GM19238 (cell line): Measurements from ENCODE around the gene GSTK1.
"Not testable (repeated sequence)": the region's sequence is repeated elsewhere in the genome, so short reads cannot be mapped to it uniquely, and the experiment has no call there.

Source experiments
- DNase-seq: peaks from one replicate; pipeline ENCODE4 v3.0.0; 2011; ENCODE audit warnings: low spot score; ENCODE audit not compliant: insufficient read length

GSTK1 gene

DNA sequence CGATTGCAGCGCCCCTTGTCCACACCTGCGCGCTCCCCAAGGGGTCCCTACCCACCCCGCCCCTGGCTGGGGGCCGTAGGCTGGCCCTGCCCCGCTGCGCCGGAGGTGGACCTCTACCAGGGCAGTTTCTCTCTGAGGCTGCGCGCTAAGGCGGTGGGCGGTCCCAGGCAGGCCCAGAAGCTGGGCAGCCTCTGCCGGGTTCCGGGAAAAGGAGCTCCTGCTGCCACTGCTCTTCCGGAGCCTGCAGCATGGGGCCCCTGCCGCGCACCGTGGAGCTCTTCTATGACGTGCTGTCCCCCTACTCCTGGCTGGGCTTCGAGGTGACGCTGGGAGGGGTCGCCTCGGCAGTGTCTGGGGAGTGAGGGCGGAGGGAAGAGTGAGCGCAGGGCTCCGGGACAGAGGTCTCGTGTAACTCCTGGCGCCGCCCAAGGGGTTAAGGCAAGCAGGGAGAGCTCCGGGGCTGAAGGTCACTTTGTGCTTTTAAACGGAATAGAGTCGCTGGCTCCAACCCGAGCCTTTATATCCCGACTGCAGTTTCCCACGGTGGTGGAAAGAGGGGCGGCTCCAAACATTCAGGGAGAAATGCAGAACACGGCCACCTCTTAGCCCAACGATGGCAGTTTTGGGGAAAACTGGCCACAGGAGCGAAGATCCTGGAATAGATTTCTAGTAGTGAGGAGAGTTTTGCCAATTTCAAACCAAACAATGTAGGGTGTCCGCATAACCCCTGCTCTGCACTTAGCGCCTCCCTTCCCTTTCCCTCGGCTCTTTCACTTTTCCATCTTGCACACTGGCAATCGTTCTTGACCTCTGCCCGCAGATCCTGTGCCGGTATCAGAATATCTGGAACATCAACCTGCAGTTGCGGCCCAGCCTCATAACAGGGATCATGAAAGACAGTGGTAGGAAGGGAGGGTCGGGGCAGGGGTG is at the start of gene GSTK1:
Gene GSTK1, plus strand, starts transcription at position 176 of the 930 bp plus-strand sequence. Its CDS starts 73 bp downstream, at position 249.
- peak; percentile 77 for DNase-seq

DNA sequence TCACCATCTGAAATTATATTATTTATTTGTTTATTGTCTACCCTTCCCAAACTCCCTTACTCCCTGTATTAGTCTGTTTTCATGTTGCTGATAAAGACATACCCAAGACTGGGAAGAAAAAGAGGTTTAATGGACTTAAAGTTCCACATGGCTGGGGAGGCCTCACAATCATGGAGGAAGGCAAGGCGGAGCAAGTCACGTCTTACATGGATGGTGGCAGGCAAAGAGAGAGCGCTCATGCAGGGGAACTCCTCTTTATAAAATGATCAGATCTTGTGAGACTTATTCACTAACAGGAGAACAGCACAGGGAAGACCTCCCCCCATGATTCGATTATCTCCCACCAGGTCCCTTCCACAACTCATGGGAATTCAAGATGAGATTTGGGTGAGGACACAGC is 49.8 kb upstream of the GSTK1 start:
- DNase-seq = not testable (repeated sequence)

GRCh38 chr7:143214789-143215679 is 48.2 kb upstream of the GSTK1 start:
- peak; percentile 46 for DNase-seq

- DNase-seq = no peak
These were observed 47.1 kb upstream of the GSTK1 start for GRCh38 chr7:143216151-143216550.

DNA sequence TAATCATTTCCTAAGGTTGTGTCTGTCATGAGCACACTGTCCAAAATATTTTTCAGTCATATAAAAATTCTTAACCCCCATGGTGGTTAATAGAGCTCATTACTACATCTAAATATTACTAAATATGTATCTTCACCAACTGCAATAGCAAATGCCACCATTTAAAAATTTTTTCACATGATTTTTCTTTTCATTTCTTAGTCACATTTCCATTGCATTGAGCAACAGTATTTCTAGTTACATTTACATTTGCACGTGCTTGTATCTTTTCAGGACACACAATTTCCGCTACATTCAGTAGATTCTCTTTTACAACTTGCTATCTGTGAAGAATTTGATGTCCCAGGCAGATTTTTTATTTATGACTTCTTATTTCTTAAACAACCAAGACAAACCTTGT is 46.6 kb upstream of the GSTK1 start:
- no peak for DNase-seq

DNA sequence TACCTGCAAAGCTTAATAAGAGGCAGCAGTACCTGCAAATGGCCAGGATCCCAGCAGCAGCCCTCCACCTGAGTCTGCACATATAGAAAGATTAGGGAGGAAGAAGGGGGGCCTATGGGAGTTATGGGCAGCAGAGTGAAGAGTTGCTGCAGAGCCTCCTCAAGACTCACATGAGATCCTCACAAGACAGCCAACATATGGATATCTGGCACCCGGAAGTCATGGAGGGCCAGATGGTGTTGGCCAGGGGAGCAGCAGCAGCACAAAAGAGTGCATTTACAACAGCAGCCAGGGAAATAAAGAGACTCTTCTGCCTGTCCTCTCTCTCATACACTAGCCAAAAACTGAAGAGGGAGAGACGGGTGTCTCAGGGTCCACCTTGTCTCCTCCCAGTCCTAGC is 45.4 kb upstream of the GSTK1 start:
- no peak for DNase-seq

DNA sequence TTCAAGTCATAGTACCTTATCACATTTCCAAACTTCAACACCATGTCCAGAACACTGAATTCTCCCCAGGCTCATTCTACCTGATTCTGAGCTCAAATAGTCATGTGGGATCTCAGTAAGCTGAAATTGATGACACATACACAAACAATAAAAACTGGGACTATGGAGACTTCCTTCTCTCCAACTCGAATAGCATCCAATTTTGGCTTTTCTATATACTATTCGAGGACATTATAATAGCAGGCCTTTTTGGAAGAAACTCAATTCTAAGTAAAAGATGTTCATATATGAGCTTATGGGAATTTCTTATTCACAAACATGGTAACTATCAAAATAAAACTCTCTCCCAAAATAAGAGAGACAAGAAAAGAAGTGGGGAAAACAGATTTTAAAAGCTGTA is 42.0 kb upstream of the GSTK1 start:
- no peak for DNase-seq

GRCh38 chr7:143221737-143222136 is 41.5 kb upstream of the GSTK1 start, which contains the start of gene TAS2R40:
Gene TAS2R40, plus strand, starts transcription at chr7:143222037. Its CDS starts 42 bp downstream, at chr7:143222079.
- no peak for DNase-seq

DNA sequence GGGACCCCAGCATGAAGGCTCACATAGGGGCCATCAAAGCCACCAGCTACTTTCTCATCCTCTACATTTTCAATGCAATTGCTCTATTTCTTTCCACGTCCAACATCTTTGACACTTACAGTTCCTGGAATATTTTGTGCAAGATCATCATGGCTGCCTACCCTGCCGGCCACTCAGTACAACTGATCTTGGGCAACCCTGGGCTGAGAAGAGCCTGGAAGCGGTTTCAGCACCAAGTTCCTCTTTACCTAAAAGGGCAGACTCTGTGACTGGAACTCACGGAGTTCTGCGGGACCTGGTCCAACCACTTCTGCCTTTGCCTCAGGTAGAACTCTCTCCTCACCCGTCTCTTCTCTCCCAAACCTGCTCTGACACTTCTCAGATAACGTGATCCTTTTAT is 40.5 kb upstream of the GSTK1 start:
- DNase-seq = no peak

- DNase-seq = no peak
These were observed 39.5 kb upstream of the GSTK1 start for GRCh38 chr7:143223784-143224183.

- no peak for DNase-seq
These were observed 38.2 kb upstream of the GSTK1 start for GRCh38 chr7:143225047-143225446.

DNA sequence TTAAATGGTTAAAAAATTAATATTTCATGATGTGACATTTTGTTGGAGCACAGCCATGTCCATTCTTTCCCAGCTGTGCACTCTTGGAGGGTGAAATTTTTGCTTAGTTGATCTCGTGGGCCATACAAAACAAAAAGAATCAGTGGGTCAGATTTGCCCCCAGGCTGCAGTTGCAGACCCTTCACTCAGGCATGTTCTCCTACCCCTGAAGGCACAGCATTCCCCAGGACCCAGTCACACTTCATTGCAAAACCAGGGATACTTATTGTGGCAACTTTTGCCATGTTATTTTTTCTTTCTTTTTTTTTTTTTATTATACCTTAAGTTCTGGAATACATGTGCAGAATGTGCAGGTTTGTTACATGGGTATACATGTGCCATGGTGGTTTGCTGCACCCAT is 35.4 kb upstream of the GSTK1 start:
- DNase-seq = no peak

- no peak for DNase-seq
These were observed 34.0 kb upstream of the GSTK1 start for GRCh38 chr7:143229054-143229790.

DNA sequence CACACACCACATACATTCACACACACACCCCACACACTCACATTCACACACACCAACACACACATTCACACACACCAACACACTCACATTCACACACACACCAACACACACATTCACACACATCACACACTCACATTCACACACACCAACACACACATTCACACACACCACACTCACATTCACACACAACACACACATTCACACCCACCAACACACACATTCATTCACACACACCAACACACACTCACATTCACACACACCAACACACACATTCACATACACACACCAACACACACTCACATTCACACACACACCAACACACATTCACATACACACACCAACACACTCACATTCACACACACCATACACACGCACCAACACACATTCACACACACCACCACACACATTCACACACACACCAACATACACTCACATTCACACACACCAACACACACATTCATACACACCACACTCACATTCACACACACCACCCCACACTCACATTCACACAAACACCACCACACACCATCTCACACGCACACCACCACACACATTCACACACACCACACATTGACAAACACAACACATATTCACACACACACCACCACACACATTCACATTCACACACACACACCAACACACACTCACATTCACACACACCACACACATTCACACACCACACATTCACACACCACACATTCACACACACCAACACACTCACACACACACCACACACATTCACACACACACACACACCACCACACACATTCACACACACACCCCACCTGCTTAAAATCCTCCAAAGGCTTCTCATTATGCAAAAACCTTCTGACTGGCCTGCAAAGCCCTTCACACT is 32.4 kb upstream of the GSTK1 start:
- DNase-seq = no peak

DNA sequence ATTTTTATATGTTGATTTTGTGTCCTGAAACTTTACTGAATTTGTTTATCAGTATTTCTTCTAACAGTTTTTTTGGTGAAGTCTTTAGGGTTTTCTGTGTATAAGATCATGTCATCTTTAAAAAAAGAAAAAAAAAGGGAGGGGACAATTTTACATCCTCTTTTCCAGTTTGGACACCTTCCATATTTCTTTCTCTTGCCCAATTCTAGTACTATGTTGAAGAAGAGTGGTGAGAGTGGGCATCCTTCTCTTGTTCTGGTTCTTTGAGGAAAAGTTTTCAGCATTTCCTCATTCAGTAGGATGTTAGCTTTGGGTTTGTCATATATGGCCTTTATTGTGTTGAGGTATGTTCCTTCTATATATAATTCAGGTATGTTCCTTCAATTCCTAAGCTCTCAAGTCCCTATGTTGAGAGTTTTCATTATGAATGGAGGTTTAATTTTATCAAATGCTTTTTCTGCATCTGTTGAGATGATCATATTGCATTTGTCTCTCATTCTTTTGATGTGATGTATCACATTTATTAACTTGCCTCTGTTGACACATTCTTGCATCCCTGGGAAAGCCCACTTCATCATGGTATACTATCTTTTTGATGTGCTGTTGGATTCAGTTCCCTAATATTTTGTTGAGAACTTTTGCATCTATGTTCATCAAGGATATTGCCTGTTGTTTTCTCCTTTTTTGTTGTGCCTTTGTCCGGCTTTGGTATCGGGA is 29.3 kb upstream of the GSTK1 start:
- no peak for DNase-seq

GRCh38 chr7:143234533-143234875 is 28.7 kb upstream of the GSTK1 start:
- DNase-seq = no peak

DNA sequence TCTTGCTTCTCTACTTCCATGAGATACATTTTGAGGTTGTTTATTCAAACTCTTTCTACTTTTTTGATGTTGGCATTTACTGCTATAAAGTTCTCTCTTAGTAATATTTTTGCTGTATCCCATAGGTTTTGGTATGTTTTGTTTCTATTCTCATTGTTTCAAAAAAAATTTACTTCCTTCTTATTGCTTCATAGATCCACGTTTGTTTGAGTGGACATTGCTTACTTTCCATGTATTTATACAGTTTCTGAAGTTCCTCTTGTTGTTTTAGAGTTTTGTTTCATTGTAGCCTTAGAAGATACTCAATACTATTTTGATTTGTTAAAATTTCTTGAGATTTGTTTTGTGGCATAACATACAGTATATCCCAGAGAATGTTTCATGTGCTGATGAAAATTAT is 27.7 kb upstream of the GSTK1 start:
- no peak for DNase-seq

DNA sequence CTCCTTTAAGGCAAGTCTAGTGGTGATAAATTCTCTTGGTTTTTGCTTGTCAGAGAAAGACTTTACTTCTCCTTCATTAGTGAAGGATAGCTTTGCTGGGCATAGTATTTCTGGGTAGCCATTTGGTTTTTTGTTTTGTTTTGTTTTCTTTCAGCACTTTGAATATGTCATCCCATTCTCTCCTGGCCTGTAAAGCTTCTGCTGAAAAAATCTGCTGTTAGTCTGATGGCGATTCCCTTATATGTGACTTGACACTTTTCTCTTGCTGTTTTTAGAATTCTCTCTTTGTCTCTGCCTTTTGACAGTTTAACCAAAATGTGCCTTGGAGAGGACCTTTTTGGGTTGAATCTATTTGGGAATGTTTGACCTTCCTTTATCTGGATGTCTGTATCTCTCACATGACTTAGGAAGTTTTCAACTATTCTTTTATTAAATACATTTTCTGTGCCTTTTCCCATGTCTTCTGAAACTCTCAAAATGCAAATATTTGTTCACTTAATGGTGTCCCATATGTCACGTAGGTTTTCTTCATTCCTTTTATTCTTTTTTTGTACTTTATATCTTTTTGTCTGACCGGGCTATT is 26.7 kb upstream of the GSTK1 start:
- DNase-seq = no peak

DNA sequence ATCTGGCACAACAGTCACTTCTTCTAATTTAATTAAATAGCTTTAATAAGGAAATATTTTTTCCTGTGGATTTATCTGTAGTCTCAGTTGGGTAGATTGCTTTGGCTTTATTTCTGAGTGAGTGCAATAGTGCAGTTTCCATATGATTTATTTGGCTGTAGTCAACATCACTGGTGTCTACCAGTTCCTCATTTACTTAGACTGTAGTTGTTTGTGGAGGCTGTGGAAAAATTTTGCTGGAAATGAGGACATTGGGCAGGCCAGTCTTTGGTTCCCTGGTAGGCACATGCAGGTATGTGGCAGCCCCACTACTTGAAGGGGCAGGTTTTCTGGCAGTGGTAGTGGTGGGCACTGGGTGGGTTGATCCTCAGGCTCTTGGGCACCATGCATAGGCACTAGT is 25.9 kb upstream of the GSTK1 start:
- no peak for DNase-seq
